ENCODE results near the gene CAMLG.

CAMLG gene

DNA sequence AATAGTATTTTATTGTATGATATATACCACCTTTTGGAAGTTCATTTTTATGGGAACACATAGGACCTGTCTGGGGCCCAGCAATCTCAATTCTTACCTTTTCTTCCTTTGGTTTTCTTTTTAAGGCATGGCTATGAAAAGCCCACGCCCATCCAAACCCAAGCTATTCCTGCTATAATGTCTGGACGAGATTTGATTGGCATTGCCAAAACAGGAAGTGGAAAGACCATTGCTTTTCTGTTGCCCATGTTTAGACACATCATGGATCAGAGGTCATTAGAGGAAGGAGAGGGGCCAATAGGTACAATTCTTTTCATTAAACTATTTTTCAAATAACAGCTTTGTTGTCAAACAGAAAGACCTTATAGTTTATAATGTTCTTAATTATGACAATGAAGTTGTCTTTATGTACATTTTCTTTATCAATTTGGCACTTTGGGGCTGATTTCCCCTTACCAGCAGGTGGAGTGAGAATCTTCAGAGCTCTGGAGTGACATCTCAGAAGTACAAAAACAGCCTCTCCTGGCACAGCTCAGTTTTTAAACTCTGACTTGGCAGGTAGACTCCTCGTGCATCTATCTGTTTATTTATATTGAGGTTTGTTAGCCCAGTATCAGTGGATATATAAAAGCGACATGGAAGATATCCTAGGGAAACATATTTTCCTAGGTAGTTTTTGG is 46.0 kb downstream of the CAMLG start:
- DNase-seq = peak; percentile 18

DNA sequence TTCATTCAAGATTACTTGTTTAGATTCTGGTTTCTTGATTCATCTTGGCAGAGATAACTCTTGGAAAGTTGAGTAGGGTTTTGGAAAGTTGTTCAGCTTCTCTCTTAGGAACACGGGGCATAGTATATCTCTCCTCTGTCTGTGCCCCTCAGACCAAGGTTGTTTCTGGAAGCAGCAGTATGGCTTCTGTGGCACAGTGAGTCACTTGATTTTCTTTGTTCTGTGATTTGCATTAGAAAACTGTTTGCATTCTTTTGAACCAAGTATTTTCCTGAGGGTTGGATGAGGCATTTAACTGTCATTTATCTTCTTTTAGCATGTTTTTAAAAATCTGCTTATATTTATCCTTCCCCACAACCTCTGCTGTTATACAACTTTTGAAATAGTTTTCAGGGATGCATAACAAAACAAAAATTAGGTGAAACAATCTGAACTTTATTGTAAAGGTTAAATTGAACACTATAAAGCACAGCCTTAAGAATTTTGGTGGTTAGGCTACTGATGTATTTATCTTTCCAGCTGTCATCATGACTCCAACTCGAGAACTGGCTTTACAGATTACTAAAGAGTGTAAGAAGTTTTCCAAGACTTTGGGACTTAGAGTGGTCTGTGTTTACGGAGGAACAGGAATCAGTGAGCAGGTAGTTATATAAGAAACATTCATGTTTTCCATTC is 46.7 kb downstream of the CAMLG start:
- DNase-seq = no peak

- no peak for DNase-seq
Measured at GRCh38 chr5:134787692-134788091, 49.3 kb downstream of the CAMLG start.

GRCh38 chr5:134791580-134791979 is 53.2 kb downstream of the CAMLG start:
- no peak for DNase-seq

DNA sequence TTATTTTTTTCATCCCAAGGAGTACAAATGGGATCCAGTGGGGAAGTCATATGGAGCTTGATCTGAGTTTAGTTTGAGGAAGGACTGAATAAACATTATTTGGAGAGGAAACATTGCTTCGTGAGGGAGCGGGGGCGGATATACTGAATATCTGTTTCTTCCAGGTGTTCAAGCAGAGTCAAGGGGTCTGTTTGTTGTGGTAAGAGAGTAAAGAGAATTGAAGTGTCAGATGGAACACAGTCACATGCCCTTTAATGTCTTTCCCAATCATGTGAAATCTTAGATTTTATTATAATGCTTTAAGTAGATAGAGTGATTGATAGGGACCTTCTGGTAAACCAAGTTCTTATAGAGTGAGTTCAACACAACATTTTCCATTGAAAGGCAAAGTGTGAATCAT is 53.9 kb downstream of the CAMLG start:
- DNase-seq = no peak

DNA sequence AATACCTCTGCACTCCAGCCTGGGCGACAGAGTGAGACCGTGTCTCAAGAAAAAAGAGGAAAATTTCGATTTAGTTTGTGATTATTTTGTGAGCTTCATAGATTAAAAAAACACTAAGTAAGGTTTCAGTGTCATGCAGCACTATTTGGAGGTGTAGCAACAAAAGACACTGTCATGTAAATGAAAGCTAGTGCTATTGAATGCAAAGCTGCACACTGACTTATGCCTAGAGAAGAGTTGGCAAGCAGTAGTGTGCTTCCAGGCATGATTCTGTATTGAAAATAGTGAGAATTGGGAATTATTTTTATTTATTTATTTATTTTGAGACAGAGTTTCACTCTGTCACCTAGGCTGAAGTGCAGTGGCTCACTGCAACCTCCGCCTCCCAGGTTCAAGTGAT is 54.8 kb downstream of the CAMLG start:
- no peak for DNase-seq

- no peak for DNase-seq
Measured at GRCh38 chr5:134794082-134794481, 55.7 kb downstream of the CAMLG start.

DNA sequence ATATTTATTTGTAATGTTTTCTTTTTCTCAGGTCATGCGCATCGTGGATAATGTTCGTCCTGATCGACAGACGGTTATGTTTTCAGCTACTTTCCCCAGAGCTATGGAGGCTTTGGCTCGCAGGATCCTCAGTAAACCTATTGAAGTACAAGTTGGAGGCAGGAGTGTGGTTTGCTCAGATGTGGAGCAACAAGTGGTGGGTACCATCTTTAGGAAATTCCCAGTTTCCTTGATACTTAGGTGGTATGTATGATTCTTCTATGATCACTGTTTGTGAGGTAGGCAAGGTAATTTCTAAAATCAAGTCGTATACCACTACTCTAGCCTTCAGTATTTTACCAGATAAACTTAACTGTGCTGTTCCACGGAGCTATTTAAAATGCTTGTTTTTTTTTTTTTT is 56.5 kb downstream of the CAMLG start:
- no peak for DNase-seq

DNA sequence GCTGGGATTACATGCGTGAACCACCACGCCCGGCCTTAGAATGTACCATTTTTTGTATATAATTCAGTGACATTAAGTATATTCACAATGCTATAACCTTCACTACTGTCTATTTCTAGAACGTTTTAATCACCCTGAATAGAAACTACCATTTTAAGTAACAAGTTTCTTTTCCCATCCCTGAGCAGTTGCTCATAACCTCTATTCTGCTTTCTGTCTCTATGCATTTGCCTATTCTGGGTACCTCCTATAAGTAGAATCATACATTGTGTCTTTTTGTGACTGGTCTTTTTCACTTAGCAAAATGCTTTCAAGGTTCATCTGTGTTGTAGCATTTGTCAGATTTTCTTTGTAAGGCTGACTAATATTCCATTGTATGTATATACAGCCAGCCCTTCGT is 60.1 kb downstream of the CAMLG start:
- DNase-seq = no peak
